Stimulated activated CD4-positive, alpha-beta T cell treated with anti-CD3 and anti-CD28 coated beads, Interleukin-15, amount 100 ng/mL, for 1 hour (primary cell): ENCODE data around the gene PLSCR3.

Source experiments
- DNase-seq, 2 donors: peaks; one replicate each; pipeline ENCODE4 v3.0.0-alpha.2; 2020; ENCODE audit warnings: low read depth in 1 of 2, low spot score in 1 of 2

Gene PLSCR3

GRCh38 chr17:7351665-7352502 lies 42.4 kb downstream of the PLSCR3 start, which contains the start of gene KCTD11:
Gene KCTD11 (plus strand): TSS chr17:7352162.
- peak; percentile 51 to 56 for DNase-seq

GRCh38 chr17:7348478-7349242 lies 45.7 kb downstream of the PLSCR3 start:
- DNase-seq: no peak

- no peak for DNase-seq
These were observed 46.5 kb downstream of the PLSCR3 start for GRCh38 chr17:7347630-7348477.

GRCh38 chr17:7346761-7347614 lies 47.3 kb downstream of the PLSCR3 start:
- no peak for DNase-seq

- no peak for DNase-seq
These were observed 51.1 kb downstream of the PLSCR3 start for GRCh38 chr17:7343250-7343649.

GRCh38 chr17:7341842-7342241 lies 52.5 kb downstream of the PLSCR3 start:
- DNase-seq: no peak

- no peak for DNase-seq
These were observed 54.1 kb downstream of the PLSCR3 start for GRCh38 chr17:7340179-7340578.
